Sigmoid colon (tissue), 7 donors: Measurements from ENCODE around the gene PICALM. TPM values are rescaled to one million over a fixed set of nuclear protein-coding genes. Genes with fewer than 3 reads are reported as not detected.
A peak's percentile ranks its signal among the peaks of the same experiment; 100 is the strongest.

Source experiments
- DNase-seq: peaks from one replicate; pipeline ENCODE4 v3.0.0-alpha.2; 2019
- H3K27ac ChIP-seq, 4 donors: fragments of 200-600 bp; sonication (generic); one replicate each; pipeline ENCODE4 v1.5.1; 2016 to 2019; ENCODE audit warnings: mild to moderate bottlenecking in 1 of 4
- H3K27me3 ChIP-seq, 3 donors: fragments of 200-600 bp; sonication (generic); one replicate each; pipeline ENCODE4 v1.5.1; 2019; ENCODE audit warnings: mild to moderate bottlenecking in 1 of 3
- H3K36me3 ChIP-seq, 4 donors: fragments of 200-600 bp; sonication (generic); one replicate each; pipeline ENCODE4 v1.5.1; 2016 to 2019
- H3K4me1 ChIP-seq, 4 donors: fragments of 200-600 bp; sonication (generic); one replicate each; pipeline ENCODE4 v1.5.1; 2017 to 2019
- H3K4me3 ChIP-seq, 4 donors: fragments of 200-600 bp; sonication (generic); one replicate each; pipeline ENCODE4 v1.5.1; 2017 to 2019; ENCODE audit warnings: mild to moderate bottlenecking in 2 of 4, moderate library complexity in 1 of 4
- H3K9me3 ChIP-seq, 4 donors: fragments of 200-600 bp in 3 of 4; sonication (generic) in 3 of 4; one replicate each; pipeline versions ENCODE4 v1.5.1 to v1.6.1; 2013 to 2019
- EP300 ChIP-seq, 4 donors: sonication (generic); formaldehyde crosslinking; IDR thresholded peaks; one replicate each; pipeline ENCODE4 v1.6.1; 2017; ENCODE audit warnings: antibody characterized with exemption in 4 of 4
- POLR2A ChIP-seq, 2 donors: fragments of 450-650 bp; IDR thresholded peaks; one replicate each; pipeline ENCODE4 v1.6.1; 2016; ENCODE audit warnings: antibody characterized with exemption in 2 of 2, mild to moderate bottlenecking in 2 of 2, moderate library complexity in 2 of 2
- POLR2AphosphoS5 ChIP-seq, 4 donors: sonication (generic); formaldehyde crosslinking; IDR thresholded peaks; one replicate each; pipeline ENCODE4 v1.6.1; 2017; ENCODE audit warnings: antibody characterized with exemption in 4 of 4
- WGBS, 2 donors: extraction: QIAGEN DNeasy Blood & Tissue Kit; methylation state at CpG; one replicate each; pipeline ENCODE4 v1.1.7; 2013; 5-methylcytosine and 5-hydroxymethylcytosine counted together
- intact Hi-C: fragments of 100-400 bp; cut with DNase I; formaldehyde crosslinking; loops from one replicate; pipeline ENCODE4 v1.15.1; 2023
- polyA plus RNA-seq, 3 donors: library from polyadenylated mRNA; stranded (reverse); fragments of 200-250 nt; gene quantifications; one replicate each; pipeline ENCODE4 v1.2.3, GENCODE V29; 2013
- total RNA-seq, 4 donors: library from RNA; depleted of rRNA; stranded (reverse); fragments of >200 nt; gene quantifications; one replicate each; pipeline ENCODE4 v1.1.0, GENCODE V29; 2016
- TF ChIP-seq, protein P1 (sequence below), 4 experiments: fragments of 450-650 bp in 3 of 4; fragments of 200-600 bp in 1 of 4; IDR thresholded peaks; one replicate each; pipeline ENCODE4 v1.5.1; 2016 to 2019; ENCODE audit warnings: antibody characterized with exemption in 4 of 4, mild to moderate bottlenecking in 3 of 4, moderate library complexity in 2 of 4
- donor health status: healthy with polysubstance abuse.
- donor health status: Bipolar disorder and iron deficiency.
- donor health status: healthy.

PICALM gene
- total and polyA plus RNA-seq, 7 donors, result 55.3 to 250 (median 213) TPM

DNA sequence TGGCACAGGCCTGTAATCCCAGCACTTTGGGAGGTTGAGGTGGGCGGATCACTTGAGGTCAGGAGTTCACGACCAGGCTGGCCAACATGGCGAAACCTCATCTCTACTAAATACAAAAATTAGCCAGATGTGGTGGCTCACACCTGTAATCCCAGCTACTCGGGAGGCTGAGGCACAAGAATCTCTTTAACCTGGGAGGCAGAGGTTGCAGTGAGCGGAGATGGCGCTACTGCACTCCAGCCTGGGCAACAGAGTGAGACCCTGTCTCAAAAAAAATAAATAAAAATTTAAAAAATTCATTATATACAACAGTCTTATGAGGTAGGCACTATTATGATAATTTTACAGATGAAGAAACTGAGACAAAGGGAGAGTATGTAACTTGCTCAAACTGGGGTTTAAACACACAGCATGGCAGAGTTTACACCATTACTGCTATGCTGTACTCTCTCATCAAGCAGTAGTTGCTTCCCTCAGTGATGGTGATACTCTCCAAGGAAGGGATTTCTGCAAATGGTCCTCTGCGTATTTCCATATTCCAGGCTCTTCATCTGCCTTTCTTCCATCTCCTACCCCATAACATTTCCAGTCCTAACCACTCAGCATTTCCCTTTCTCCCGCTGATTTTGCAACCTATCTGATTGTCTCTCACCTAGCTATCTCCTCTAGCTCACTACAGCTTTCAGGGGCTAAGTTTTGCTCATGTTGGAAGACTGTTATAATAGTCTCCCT lies 118.4 kb downstream of the PICALM start:
- intact Hi-C loops, result no loop called here
- H3K27ac ChIP-seq, result no peak overlapping the region
- no peaks in the 10 kb centered on the region for H3K36me3 ChIP-seq
- DNase-seq, result no peak
- 95 to 97% methylated on average over 8 of the region's 8 CpGs for WGBS, 2 donors
- TF ChIP-seq POLR2AphosphoS5 (IDR thresholded peaks at IDR 0.05) (peak in 2 of 4 donors; percentile 15 to 35), POLR2A (IDR thresholded peaks at IDR 0.05) (no peak)
- no peaks in the 10 kb centered on the region for H3K27me3 ChIP-seq
- peaks cover 2 to 41% (median 23%) of the 10 kb centered on the region in 4 donors for H3K4me1 ChIP-seq
- no peak overlapping the region for H3K4me3 ChIP-seq
- no peaks in the 10 kb centered on the region for H3K9me3 ChIP-seq

DNA sequence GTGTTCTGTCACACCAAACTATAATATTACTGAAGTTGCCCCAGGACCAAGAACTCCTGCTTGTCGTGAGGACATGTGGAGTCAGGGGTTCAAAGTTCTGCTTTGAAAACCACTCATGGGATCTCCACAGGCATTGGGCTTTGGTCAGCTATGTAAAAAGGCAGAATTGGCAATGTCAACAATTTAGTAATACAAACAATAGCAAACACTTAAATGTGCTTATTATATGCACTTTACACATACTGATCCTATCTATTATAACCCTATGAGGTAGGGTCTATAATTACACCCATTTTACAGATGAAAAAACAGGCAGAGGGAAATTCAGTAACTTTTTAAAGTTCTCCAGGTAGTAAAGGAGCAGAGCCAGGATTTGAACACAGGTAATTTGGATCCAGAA lies 119.1 kb downstream of the PICALM start:
- intact Hi-C loops, result loop anchor here (10.0 kb wide), 2 partner anchors 95 to 335 kb away; partner anchors contain the start of gene CCDC83
- Histone ChIP-seq H3K27ac (no peak overlapping the region), H3K27me3 (no peaks in the 10 kb centered on the region), H3K4me1 (peaks cover 2 to 34% (median 17%) of the 10 kb centered on the region in 4 donors), H3K9me3 (no peaks in the 10 kb centered on the region), H3K4me3 (no peak overlapping the region), H3K36me3 (no peaks in the 10 kb centered on the region)
- no peak for DNase-seq
- WGBS, 2 donors, result 89 to 90% methylated on average over 1 of the region's 1 CpG
- TF ChIP-seq, protein P1, sequence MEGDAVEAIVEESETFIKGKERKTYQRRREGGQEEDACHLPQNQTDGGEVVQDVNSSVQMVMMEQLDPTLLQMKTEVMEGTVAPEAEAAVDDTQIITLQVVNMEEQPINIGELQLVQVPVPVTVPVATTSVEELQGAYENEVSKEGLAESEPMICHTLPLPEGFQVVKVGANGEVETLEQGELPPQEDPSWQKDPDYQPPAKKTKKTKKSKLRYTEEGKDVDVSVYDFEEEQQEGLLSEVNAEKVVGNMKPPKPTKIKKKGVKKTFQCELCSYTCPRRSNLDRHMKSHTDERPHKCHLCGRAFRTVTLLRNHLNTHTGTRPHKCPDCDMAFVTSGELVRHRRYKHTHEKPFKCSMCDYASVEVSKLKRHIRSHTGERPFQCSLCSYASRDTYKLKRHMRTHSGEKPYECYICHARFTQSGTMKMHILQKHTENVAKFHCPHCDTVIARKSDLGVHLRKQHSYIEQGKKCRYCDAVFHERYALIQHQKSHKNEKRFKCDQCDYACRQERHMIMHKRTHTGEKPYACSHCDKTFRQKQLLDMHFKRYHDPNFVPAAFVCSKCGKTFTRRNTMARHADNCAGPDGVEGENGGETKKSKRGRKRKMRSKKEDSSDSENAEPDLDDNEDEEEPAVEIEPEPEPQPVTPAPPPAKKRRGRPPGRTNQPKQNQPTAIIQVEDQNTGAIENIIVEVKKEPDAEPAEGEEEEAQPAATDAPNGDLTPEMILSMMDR (IDR thresholded peaks at IDR 0.05), result no peak
- peak in 1 of 4 donors; percentile 7 for TF ChIP-seq POLR2AphosphoS5 (IDR thresholded peaks at IDR 0.05)

DNA sequence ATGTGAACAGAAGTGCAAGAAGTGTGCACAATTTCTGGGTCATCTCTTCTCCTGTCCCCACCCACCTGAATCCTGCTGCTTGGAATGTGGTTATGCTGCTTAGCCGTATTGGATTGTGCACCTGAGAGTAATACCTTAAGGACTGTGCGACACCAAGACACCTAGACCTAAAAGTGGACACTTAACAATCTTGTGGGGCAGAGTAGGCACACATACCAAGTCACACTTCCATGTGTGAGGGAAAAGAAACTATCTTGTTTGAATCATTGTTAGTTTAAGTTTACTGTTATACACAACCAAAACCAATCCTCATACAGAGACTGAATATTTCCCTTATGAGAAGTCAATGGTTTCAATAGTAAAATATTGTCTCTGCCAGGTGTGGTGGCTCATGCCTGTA lies 120.0 kb downstream of the PICALM start:
- Histone ChIP-seq H3K36me3 (no peaks in the 10 kb centered on the region), H3K9me3 (no peaks in the 10 kb centered on the region), H3K27ac (no peak overlapping the region), H3K27me3 (no peaks in the 10 kb centered on the region), H3K4me1 (peaks cover 2 to 27% (median 13%) of the 10 kb centered on the region in 4 donors), H3K4me3 (no peak overlapping the region)
- WGBS, 2 donors, result 88 to 91% methylated on average over 2 of the region's 2 CpGs
- TF ChIP-seq POLR2A (IDR thresholded peaks at IDR 0.05) (no peak), POLR2AphosphoS5 (IDR thresholded peaks at IDR 0.05) (no peak), EP300 (IDR thresholded peaks at IDR 0.05) (no peak)
- TF ChIP-seq, protein P1 (IDR thresholded peaks at IDR 0.05), result no peak
- DNase-seq, result no peak
- intact Hi-C loops, result loop anchor here (10.0 kb wide), 2 partner anchors 94 to 336 kb away; partner anchors contain the start of gene CCDC83

DNA sequence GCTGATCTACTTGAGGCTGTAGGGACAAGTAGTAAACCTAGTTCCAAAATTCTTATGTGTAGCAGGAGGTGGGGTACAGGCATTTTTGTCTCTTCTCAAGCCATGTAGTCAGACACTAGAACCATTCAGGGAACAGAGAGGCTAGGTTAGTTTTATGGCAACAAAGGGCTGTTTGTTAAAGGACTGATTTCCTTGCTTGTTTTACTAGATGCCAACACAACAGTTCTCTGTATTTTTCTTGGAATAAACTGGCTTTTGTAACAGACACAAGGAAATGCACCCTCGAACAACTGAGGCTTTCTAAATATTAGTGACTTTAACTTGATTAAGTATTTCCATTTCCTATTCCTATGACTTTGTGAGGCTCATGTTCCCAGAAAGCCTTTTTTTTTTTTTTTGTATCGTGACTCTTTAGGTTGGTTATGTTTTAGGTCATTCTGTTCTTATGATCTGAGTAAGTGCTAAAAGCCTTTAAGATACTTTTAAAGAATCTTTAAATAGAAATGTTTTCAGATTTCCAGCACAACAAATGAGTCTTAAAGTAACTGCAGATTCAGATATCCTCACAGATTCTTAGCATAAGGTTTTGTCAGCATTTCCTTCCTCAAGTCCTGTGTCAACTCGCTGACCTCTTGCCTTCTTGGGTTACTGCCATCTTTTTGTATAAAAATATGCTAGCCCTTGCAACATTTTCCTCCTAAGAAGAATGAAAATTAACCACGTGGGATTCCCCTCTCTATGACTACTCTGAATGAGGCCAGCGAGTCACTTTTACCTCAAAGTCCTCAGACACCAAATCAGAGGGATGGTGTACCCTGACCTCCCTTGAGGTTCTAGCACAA lies 121.2 kb downstream of the PICALM start:
- TF ChIP-seq POLR2AphosphoS5 (IDR thresholded peaks at IDR 0.05) (peak in 3 of 4 donors; percentile 8 to 33 (median 20)), POLR2A (IDR thresholded peaks at IDR 0.05) (no peak)
- Histone ChIP-seq H3K4me1 (peaks cover 2 to 19% (median 13%) of the 10 kb centered on the region in 4 donors), H3K27me3 (no peaks in the 10 kb centered on the region), H3K36me3 (no peaks in the 10 kb centered on the region), H3K27ac (peak overlapping the region in 3 of 4 donors; percentile 38 to 47 (median 43)), H3K4me3 (no peak overlapping the region), H3K9me3 (no peaks in the 10 kb centered on the region)
- intact Hi-C loops, result loop anchor here (10.0 kb wide), 2 partner anchors 93 to 337 kb away; partner anchors contain the start of gene CCDC83
- no peak for DNase-seq
- 14 to 29% methylated on average over 5 of the region's 5 CpGs for WGBS, 2 donors

DNA sequence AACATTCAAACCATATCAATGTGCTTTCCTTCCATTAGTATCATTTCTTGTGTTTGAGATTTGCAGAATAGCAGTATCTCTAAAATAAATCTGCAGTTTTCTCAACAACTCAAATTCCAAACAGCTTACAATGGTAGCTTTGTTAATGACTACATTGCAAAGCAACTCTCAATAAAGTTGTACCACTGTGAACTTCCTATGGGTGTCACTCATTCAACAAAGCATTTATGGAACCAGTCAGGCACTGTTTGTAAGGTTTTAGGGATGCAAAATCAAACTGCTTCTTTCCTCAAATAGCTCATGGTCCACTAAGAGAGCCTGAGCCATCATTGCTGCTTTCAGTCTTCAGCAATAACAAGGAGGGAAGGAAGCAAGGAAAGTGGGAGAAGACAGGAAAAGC lies 122.7 kb downstream of the PICALM start:
- H3K36me3 ChIP-seq, result no peaks in the 10 kb centered on the region
- peaks cover 2 to 19% (median 13%) of the 10 kb centered on the region in 4 donors for H3K4me1 ChIP-seq
- H3K9me3 ChIP-seq, result no peaks in the 10 kb centered on the region
- intact Hi-C loops, result loop anchor here (10.0 kb wide), 2 partner anchors 91 to 339 kb away; partner anchors contain the start of gene CCDC83
- H3K27ac ChIP-seq, result no peak overlapping the region
- TF ChIP-seq, protein P1 (IDR thresholded peaks at IDR 0.05), result no peak
- TF ChIP-seq POLR2AphosphoS5 (IDR thresholded peaks at IDR 0.05) (no peak), EP300 (IDR thresholded peaks at IDR 0.05) (no peak), POLR2A (IDR thresholded peaks at IDR 0.05) (no peak)
- no peaks in the 10 kb centered on the region for H3K27me3 ChIP-seq
- DNase-seq, result no peak
- no peak overlapping the region for H3K4me3 ChIP-seq
